Hematopoietic multipotent progenitor cell (in vitro differentiated cells): Measurements from ENCODE around the gene RASSF8. TPM values are rescaled to one million over a fixed set of nuclear protein-coding genes. Genes with fewer than 3 reads are reported as not detected.
A peak's percentile ranks its signal among the peaks of the same experiment; 100 is the strongest.
"Not testable (repeated sequence)": the region's sequence is repeated elsewhere in the genome, so short reads cannot be mapped to it uniquely, and the experiment has no call there.

Source experiments
- DNase-seq, 3 donors: peaks; one replicate each; pipeline ENCODE4 v3.0.0-alpha.2; 2011 to 2015; ENCODE audit warnings: low read depth in 2 of 3, low spot score in 2 of 3
- total RNA-seq: library from RNA; depleted of rRNA; stranded (reverse); fragments of >200 nt; gene quantifications from one replicate; pipeline ENCODE4 v1.2.3, GENCODE V29; 2012

Gene RASSF8
- total RNA-seq, 1 donor: 3.8 TPM

- DNase-seq: no peak
Observed at GRCh38 chr12:26055087-26055486, 96.6 kb downstream of the RASSF8 start.

- no peak for DNase-seq
Observed at GRCh38 chr12:26056335-26056734, 97.9 kb downstream of the RASSF8 start.

- DNase-seq: not testable (repeated sequence)
Observed at GRCh38 chr12:26057271-26057670, 98.8 kb downstream of the RASSF8 start.

- DNase-seq: no peak
Observed at GRCh38 chr12:26058308-26058707, 99.8 kb downstream of the RASSF8 start.

GRCh38 chr12:26058818-26059217 is 100.3 kb downstream of the RASSF8 start:
- DNase-seq: no peak

- no peak for DNase-seq
Observed at GRCh38 chr12:26062006-26062405, 103.5 kb downstream of the RASSF8 start.

- DNase-seq: no peak
Observed at GRCh38 chr12:26062566-26062965, 104.1 kb downstream of the RASSF8 start.

GRCh38 chr12:26065451-26065850 is 107.0 kb downstream of the RASSF8 start:
- DNase-seq: no peak

- DNase-seq: no peak
Observed at GRCh38 chr12:26068503-26068902, 110.0 kb downstream of the RASSF8 start.

- DNase-seq: no peak
Observed at GRCh38 chr12:26069796-26070195, 111.3 kb downstream of the RASSF8 start.

- no peak for DNase-seq
Observed at GRCh38 chr12:26077915-26078702, 119.6 kb downstream of the RASSF8 start.

GRCh38 chr12:26080911-26081310 is 122.4 kb downstream of the RASSF8 start:
- DNase-seq: no peak

GRCh38 chr12:26086936-26087335 is 128.5 kb downstream of the RASSF8 start:
- DNase-seq: no peak

GRCh38 chr12:26088998-26089397 is 130.5 kb downstream of the RASSF8 start:
- DNase-seq: peak in 2 of 3 donors; percentile 18 to 39

- no peak for DNase-seq
Observed at GRCh38 chr12:26090836-26091510, 132.5 kb downstream of the RASSF8 start.

- no peak for DNase-seq
Observed at GRCh38 chr12:26091822-26092221, 133.3 kb downstream of the RASSF8 start.

- no peak for DNase-seq
Observed at GRCh38 chr12:26092346-26093105, 134.0 kb downstream of the RASSF8 start.

GRCh38 chr12:26095186-26095585 is 136.7 kb downstream of the RASSF8 start:
- no peak for DNase-seq

GRCh38 chr12:26096036-26096435 is 137.6 kb downstream of the RASSF8 start:
- no peak for DNase-seq

GRCh38 chr12:26097046-26097878 is 138.8 kb downstream of the RASSF8 start:
- DNase-seq: peak; percentile 16 to 73 (median 65)
